ENCODE measurements around the gene NAV2.

Gene NAV2

GRCh38 chr11:19866037-19866436, 153.4 kb downstream of the NAV2 start:
- no peak for DNase-seq (ENCODE audit: low spot score)

GRCh38 chr11:19866521-19866920, 153.9 kb downstream of the NAV2 start:
- DNase-seq (ENCODE audit: low spot score), result no peak

- no peak for DNase-seq (ENCODE audit: low spot score)
Observed at GRCh38 chr11:19867064-19867463, 154.4 kb downstream of the NAV2 start.

- DNase-seq (ENCODE audit: low spot score), result no peak
Observed at GRCh38 chr11:19868281-19868821, 155.7 kb downstream of the NAV2 start.

GRCh38 chr11:19868871-19869270, 156.2 kb downstream of the NAV2 start:
- no peak for DNase-seq (ENCODE audit: low spot score)

- DNase-seq (ENCODE audit: low spot score), result no peak
Observed at GRCh38 chr11:19869466-19869865, 156.8 kb downstream of the NAV2 start.

GRCh38 chr11:19869946-19870589, 157.4 kb downstream of the NAV2 start:
- no peak for DNase-seq (ENCODE audit: low spot score)

GRCh38 chr11:19871531-19871930, 158.9 kb downstream of the NAV2 start:
- DNase-seq (ENCODE audit: low spot score), result no peak

GRCh38 chr11:19872512-19873145, 160.0 kb downstream of the NAV2 start:
- no peak for DNase-seq (ENCODE audit: low spot score)

- DNase-seq (ENCODE audit: low spot score), result no peak
Observed at GRCh38 chr11:19873730-19874129, 161.1 kb downstream of the NAV2 start.

- DNase-seq (ENCODE audit: low spot score), result no peak
Observed at GRCh38 chr11:19874266-19874665, 161.6 kb downstream of the NAV2 start.

GRCh38 chr11:19876750-19877149, 164.1 kb downstream of the NAV2 start:
- DNase-seq (ENCODE audit: low spot score), result no peak

- no peak for DNase-seq (ENCODE audit: low spot score)
Observed at GRCh38 chr11:19878520-19878919, 165.9 kb downstream of the NAV2 start.

GRCh38 chr11:19879307-19880087, 166.9 kb downstream of the NAV2 start:
- no peak for DNase-seq (ENCODE audit: low spot score)

- DNase-seq (ENCODE audit: low spot score), result no peak
Observed at GRCh38 chr11:19880088-19880345, 167.4 kb downstream of the NAV2 start.

- DNase-seq (ENCODE audit: low spot score), result no peak
Observed at GRCh38 chr11:19881177-19881576, 168.5 kb downstream of the NAV2 start.

GRCh38 chr11:19882356-19882755, 169.7 kb downstream of the NAV2 start:
- DNase-seq (ENCODE audit: low spot score), result no peak

- DNase-seq (ENCODE audit: low spot score), result no peak
Observed at GRCh38 chr11:19886498-19886897, 173.9 kb downstream of the NAV2 start.

- no peak for DNase-seq (ENCODE audit: low spot score)
Observed at GRCh38 chr11:19887842-19888241, 175.2 kb downstream of the NAV2 start.

- no peak for DNase-seq (ENCODE audit: low spot score)
Observed at GRCh38 chr11:19889531-19889930, 176.9 kb downstream of the NAV2 start.

GRCh38 chr11:19890308-19890707, 177.7 kb downstream of the NAV2 start:
- DNase-seq (ENCODE audit: low spot score), result no peak

GRCh38 chr11:19891022-19891421, 178.4 kb downstream of the NAV2 start:
- DNase-seq (ENCODE audit: low spot score), result no peak

- no peak for DNase-seq (ENCODE audit: low spot score)
Observed at GRCh38 chr11:19892387-19892786, 179.8 kb downstream of the NAV2 start.

Measured in D341Med (cell line).